ENCODE data around the gene ABCC6.
"Not testable (repeated sequence)": the region's sequence is repeated elsewhere in the genome, so short reads cannot be mapped to it uniquely, and the experiment has no call there.

GRCh38 chr16:16104804-16105141 is 118.5 kb downstream of the ABCC6 start:
- TF ChIP-seq CTCF, POLR2A, EP300 (IDR thresholded peaks at IDR 0.05): not testable (repeated sequence)

All from ovary (tissue), 3 donors.